Measurements from ENCODE around the gene GPSM1. TPM values are rescaled to one million over a fixed set of nuclear protein-coding genes. Genes with fewer than 3 reads are reported as not detected.

GPSM1 gene
- total and polyA plus RNA-seq, 8 donors, result 3.5 to 17.4 (median 12.1) TPM

GRCh38 chr9:136392538-136393449 lies 65.5 kb downstream of the GPSM1 start:
- Histone ChIP-seq H3K4me3 (no peak overlapping the region), H3K9me3 (no peaks in the 10 kb centered on the region), H3K27me3 (no peaks in the 10 kb centered on the region), H3K4me1 (peaks cover 0 to 3% (median under 1%) of the 10 kb centered on the region in 4 donors), H3K27ac (no peak overlapping the region), H3K36me3 (peaks cover 67 to 99% (median 98%) of the 10 kb centered on the region in 4 donors)
- intact Hi-C loops (cut with DNase I; ENCODE audit: low total_unique reads), result no loop called here
- no peak for DNase-seq
- WGBS, 5 donors, result 88 to 91% (median 90%) methylated on average over 21 of the region's 21 CpGs
- TF ChIP-seq EP300 (IDR thresholded peaks at IDR 0.05) (no peak), CTCF (IDR thresholded peaks at IDR 0.05) (no peak)

- Histone ChIP-seq H3K27me3 (no peaks in the 10 kb centered on the region), H3K27ac (no peak overlapping the region), H3K36me3 (peaks cover 61 to 99% (median 94%) of the 10 kb centered on the region in 4 donors), H3K4me3 (no peak overlapping the region), H3K9me3 (no peaks in the 10 kb centered on the region), H3K4me1 (peaks cover 0 to 10% (median 6%) of the 10 kb centered on the region in 4 donors)
- 74 to 91% (median 80%) methylated on average over 8 to 17 of the region's 17 CpGs for WGBS, 5 donors
- TF ChIP-seq POLR2A (IDR thresholded peaks at IDR 0.05) (no peak), EP300 (IDR thresholded peaks at IDR 0.05) (no peak), POLR2AphosphoS5 (IDR thresholded peaks at IDR 0.05) (no peak), CTCF (IDR thresholded peaks at IDR 0.05) (no peak)
- no peak for DNase-seq
- intact Hi-C loops (cut with DNase I; ENCODE audit: low total_unique reads), result no loop called here
These were observed 66.2 kb downstream of the GPSM1 start for GRCh38 chr9:136393531-136393930.

- no peaks in the 10 kb centered on the region for H3K27me3 ChIP-seq
- H3K4me3 ChIP-seq, result no peak overlapping the region
- H3K4me1 ChIP-seq, result peaks cover 7 to 20% (median 15%) of the 10 kb centered on the region in 4 donors
- H3K27ac ChIP-seq, result no peak overlapping the region
- DNase-seq, result no peak
- TF ChIP-seq CTCF (IDR thresholded peaks at IDR 0.05), result no peak
- no peak for TF ChIP-seq POLR2AphosphoS5 (IDR thresholded peaks at IDR 0.05)
- no peak for TF ChIP-seq POLR2A (IDR thresholded peaks at IDR 0.05)
- peaks cover 55 to 92% (median 84%) of the 10 kb centered on the region in 4 donors for H3K36me3 ChIP-seq
- intact Hi-C loops (cut with DNase I; ENCODE audit: low total_unique reads), result no loop called here
- 89 to 96% (median 94%) methylated on average over 18 to 21 of the region's 21 CpGs for WGBS, 5 donors
- H3K9me3 ChIP-seq, result no peaks in the 10 kb centered on the region
These were observed 67.1 kb downstream of the GPSM1 start for GRCh38 chr9:136394312-136395019.

- no peak overlapping the region for H3K4me3 ChIP-seq
- peaks cover 8 to 21% (median 18%) of the 10 kb centered on the region in 4 donors for H3K4me1 ChIP-seq
- no peaks in the 10 kb centered on the region for H3K27me3 ChIP-seq
- intact Hi-C loops (cut with DNase I; ENCODE audit: low total_unique reads), result no loop called here
- no peak for DNase-seq
- peaks cover 53 to 86% (median 79%) of the 10 kb centered on the region in 4 donors for H3K36me3 ChIP-seq
- no peaks in the 10 kb centered on the region for H3K9me3 ChIP-seq
- 89 to 97% (median 92%) methylated on average over 13 of the region's 13 CpGs for WGBS, 5 donors
- H3K27ac ChIP-seq, result no peak overlapping the region
- TF ChIP-seq POLR2AphosphoS5 (IDR thresholded peaks at IDR 0.05) (no peak), CTCF (IDR thresholded peaks at IDR 0.05) (no peak), POLR2A (IDR thresholded peaks at IDR 0.05) (no peak), EP300 (IDR thresholded peaks at IDR 0.05) (no peak)
These were observed 67.6 kb downstream of the GPSM1 start for GRCh38 chr9:136395020-136395340.
